ENCODE data around the gene PPP6R1.

DNA sequence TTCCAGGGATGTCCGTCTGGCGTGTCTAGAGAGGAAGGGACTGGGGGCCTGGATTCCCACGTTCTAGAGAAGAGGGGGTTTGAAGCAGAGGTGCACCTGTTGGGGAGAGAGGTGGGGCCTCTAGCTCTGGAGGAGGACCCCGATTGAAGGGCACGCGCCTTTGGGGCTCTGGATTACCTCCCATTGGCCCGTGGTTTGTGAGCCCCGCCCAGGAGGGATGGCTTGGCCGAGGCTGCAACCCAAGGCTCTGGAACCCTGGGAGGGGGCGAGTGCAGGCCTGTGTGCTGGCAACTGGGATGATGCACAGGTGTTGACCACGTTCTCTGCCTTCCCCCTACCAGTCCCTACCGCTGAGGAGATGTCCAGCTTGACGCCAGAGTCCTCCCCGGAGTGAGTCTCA, 46.2 kb upstream of the PPP6R1 start:
- TF ChIP-seq, protein P1, sequence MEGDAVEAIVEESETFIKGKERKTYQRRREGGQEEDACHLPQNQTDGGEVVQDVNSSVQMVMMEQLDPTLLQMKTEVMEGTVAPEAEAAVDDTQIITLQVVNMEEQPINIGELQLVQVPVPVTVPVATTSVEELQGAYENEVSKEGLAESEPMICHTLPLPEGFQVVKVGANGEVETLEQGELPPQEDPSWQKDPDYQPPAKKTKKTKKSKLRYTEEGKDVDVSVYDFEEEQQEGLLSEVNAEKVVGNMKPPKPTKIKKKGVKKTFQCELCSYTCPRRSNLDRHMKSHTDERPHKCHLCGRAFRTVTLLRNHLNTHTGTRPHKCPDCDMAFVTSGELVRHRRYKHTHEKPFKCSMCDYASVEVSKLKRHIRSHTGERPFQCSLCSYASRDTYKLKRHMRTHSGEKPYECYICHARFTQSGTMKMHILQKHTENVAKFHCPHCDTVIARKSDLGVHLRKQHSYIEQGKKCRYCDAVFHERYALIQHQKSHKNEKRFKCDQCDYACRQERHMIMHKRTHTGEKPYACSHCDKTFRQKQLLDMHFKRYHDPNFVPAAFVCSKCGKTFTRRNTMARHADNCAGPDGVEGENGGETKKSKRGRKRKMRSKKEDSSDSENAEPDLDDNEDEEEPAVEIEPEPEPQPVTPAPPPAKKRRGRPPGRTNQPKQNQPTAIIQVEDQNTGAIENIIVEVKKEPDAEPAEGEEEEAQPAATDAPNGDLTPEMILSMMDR (IDR thresholded peaks at IDR 0.05 in 8 of 11, conservative IDR thresholded peaks at IDR 0.05 in 3 of 11) = no peak
- no peak for TF ChIP-seq POLR2A (IDR thresholded peaks at IDR 0.05)
- TF ChIP-seq POLR2AphosphoS5 (IDR thresholded peaks at IDR 0.05) = no peak

Data from spleen (tissue), 7 donors.